Adrenal gland (tissue), 12 donors: ENCODE data around the gene HM13. TPM values are rescaled to one million over a fixed set of nuclear protein-coding genes. Genes with fewer than 3 reads are reported as not detected.
A peak's percentile ranks its signal among the peaks of the same experiment; 100 is the strongest.

Experiments used
- DNase-seq, 7 donors: peaks; one replicate each; pipeline ENCODE4 v3.0.0-alpha.2; 2019 to 2020
- H3K27ac ChIP-seq, 5 donors: fragments of 200-600 bp; sonication (generic) in 4 of 5; 1 replicate in 3 of 5; 2 replicates in 2 of 5; pipeline versions ENCODE4 v1.5.1 to v1.8.0; 2016 to 2020; ENCODE audit warnings: mild to moderate bottlenecking in 1 of 5
- H3K27me3 ChIP-seq: fragments of 200-600 bp; 2 replicates; pipeline ENCODE4 v1.8.0; 2021
- H3K36me3 ChIP-seq, 2 donors: fragments of 200-600 bp; replicated peaks in 1 of 2; 1 replicate in 1 of 2; 2 replicates in 1 of 2; pipeline versions ENCODE4 v1.5.1 to v1.8.0; 2018 to 2022
- H3K4me1 ChIP-seq, 2 donors: fragments of 200-600 bp; replicated peaks in 1 of 2; 1 replicate in 1 of 2; 2 replicates in 1 of 2; pipeline versions ENCODE4 v1.5.1 to v1.8.0; 2018 to 2021
- H3K4me3 ChIP-seq, 4 donors: fragments of 200-600 bp; sonication (generic) in 3 of 4; one replicate each; pipeline ENCODE4 v1.5.1; 2016 to 2018
- H3K9me3 ChIP-seq, 3 donors: fragments of 200-600 bp; sonication (generic) in 1 of 3; replicated peaks in 1 of 3; 1 replicate in 2 of 3; 2 replicates in 1 of 3; pipeline versions ENCODE4 v1.5.1 to v1.8.0; 2016 to 2021
- POLR2A ChIP-seq, 2 donors: fragments of 450-650 bp; IDR thresholded peaks; one replicate each; pipeline ENCODE4 v1.6.1; 2017; ENCODE audit warnings: antibody characterized with exemption in 2 of 2, mild to moderate bottlenecking in 2 of 2, moderate library complexity in 1 of 2
- WGBS, 4 donors: extraction: QIAGEN DNeasy Blood & Tissue Kit in 2 of 4; methylation state at CpG; one replicate each; pipeline versions ENCODE4 v1.1.5 to v1.1.7; 2013 to 2017; 5-methylcytosine and 5-hydroxymethylcytosine counted together
- intact Hi-C, 2 donors: fragments of 100-400 bp; cut with DNase I; formaldehyde crosslinking; loops; one replicate each; pipeline versions ENCODE4 v1.14.1 to v1.15.0; 2022 to 2023
- polyA plus RNA-seq, 3 donors: library from polyadenylated mRNA; stranded (reverse); fragments of 200-250 nt in 2 of 3; fragments of 350-450 nt in 1 of 3; fragmentation: Illumina TruSeq in 1 of 3; extraction: RNeasy Lipid Tissue Mini Kit (QIAGEN cat#74804) in 1 of 3; gene quantifications; one replicate each; pipeline ENCODE4 v1.2.3, GENCODE V29; 2013 to 2014
- total RNA-seq, 9 donors: library from RNA; depleted of rRNA in 4 of 9; stranded (reverse); fragments of >200 nt in 4 of 9; fragments of 120-200 nt in 1 of 9; fragmentation: NEBNext Ultra II Directional in 1 of 9; extraction: Animal tissue kit (Norgen Biotek cat#: 25700) in 1 of 9; gene quantifications; one replicate each; pipeline versions ENCODE4 v1.1.0 to v1.2.4, GENCODE V29; 2013 to 2023
- TF ChIP-seq, protein P1 (sequence below), 6 experiments: fragments of 450-650 bp in 4 of 6; fragments of 200-600 bp in 2 of 6; sonication (generic) in 1 of 6; IDR thresholded peaks; 1 replicate in 5 of 6; 2 replicates in 1 of 6; pipeline versions ENCODE4 v1.5.1 to v1.8.0; 2016 to 2021; ENCODE audit warnings: antibody characterized with exemption in 6 of 6, mild to moderate bottlenecking in 2 of 6, moderate library complexity in 1 of 6
- donor health status: healthy with polysubstance abuse.
- donor health status: Bipolar disorder and iron deficiency.
- donor health status: DM: yes; HTN: yes; CAD: no.
- donor health status: DM: no; HTN: no; CAD: no.
- donor health status: DM: no; HTN: no; CAD: no.
- donor health status: DM: yes; HTN: yes; CAD: no.

Gene HM13
- total and polyA plus RNA-seq, 12 donors: 48.5 to 356 (median 157) TPM

- no peak overlapping the region for H3K4me3 ChIP-seq
- no peak for DNase-seq
- no peak for TF ChIP-seq POLR2A (IDR thresholded peaks at IDR 0.05)
- TF ChIP-seq, protein P1, sequence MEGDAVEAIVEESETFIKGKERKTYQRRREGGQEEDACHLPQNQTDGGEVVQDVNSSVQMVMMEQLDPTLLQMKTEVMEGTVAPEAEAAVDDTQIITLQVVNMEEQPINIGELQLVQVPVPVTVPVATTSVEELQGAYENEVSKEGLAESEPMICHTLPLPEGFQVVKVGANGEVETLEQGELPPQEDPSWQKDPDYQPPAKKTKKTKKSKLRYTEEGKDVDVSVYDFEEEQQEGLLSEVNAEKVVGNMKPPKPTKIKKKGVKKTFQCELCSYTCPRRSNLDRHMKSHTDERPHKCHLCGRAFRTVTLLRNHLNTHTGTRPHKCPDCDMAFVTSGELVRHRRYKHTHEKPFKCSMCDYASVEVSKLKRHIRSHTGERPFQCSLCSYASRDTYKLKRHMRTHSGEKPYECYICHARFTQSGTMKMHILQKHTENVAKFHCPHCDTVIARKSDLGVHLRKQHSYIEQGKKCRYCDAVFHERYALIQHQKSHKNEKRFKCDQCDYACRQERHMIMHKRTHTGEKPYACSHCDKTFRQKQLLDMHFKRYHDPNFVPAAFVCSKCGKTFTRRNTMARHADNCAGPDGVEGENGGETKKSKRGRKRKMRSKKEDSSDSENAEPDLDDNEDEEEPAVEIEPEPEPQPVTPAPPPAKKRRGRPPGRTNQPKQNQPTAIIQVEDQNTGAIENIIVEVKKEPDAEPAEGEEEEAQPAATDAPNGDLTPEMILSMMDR (IDR thresholded peaks at IDR 0.05): no peak
- peak overlapping the region in 1 of 5 donors; percentile 46 for H3K27ac ChIP-seq
- no peaks in the 10 kb centered on the region for H3K9me3 ChIP-seq
- intact Hi-C loops: loop anchor here in 1 of 2 donors (5.0 kb wide), 1 partner anchor 45 kb away; no protein-coding TSS in a partner anchor
- H3K36me3 ChIP-seq: peaks cover 0 to 45% of the 10 kb centered on the region in 2 donors
- H3K4me1 ChIP-seq: peaks cover 4 to 14% of the 10 kb centered on the region in 2 donors
- no peaks in the 10 kb centered on the region for H3K27me3 ChIP-seq
Observed at GRCh38 chr20:31567380-31567720, 53.1 kb downstream of the HM13 start.

DNA sequence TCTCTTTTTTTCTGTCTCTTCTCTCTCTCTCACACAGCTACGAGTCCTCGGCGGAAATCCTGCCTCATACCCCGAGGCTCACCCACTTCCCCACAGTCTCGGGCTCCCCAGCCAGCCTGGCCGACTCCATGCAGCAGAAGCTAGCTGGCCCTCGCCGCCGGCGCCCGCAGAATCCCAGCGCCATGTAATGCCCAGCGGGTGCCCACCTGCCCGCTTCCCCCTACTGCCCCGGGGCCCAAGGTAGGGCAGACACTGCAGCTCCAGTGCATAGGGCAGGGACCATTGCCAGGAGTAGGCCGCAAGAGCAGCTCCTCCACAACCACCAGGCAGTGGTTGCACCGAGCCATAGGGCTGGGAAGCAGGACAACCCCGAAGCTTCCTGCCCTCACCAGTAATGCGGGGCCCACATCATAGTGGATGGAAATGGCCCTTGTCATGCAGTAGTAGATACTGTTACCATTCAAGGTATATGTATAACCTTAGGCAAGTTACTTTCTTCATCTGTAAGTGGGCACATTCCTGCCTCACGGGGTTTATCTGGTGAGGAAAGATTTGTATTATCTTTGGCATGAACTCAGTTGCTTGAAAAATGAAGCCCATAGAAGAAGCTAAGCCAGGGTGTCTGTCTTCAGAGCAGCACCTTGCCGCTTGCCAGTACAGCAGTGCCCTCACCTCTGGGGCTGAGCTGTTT, 53.9 kb downstream of the HM13 start:
- Histone ChIP-seq H3K36me3 (peaks cover 0 to 36% of the 10 kb centered on the region in 2 donors), H3K27ac (peak overlapping the region in 3 of 5 donors; percentile 24 to 95 (median 93)), H3K27me3 (no peaks in the 10 kb centered on the region), H3K4me3 (no peak overlapping the region), H3K4me1 (peaks cover 7 to 13% of the 10 kb centered on the region in 2 donors), H3K9me3 (no peaks in the 10 kb centered on the region)
- no peak for DNase-seq
- TF ChIP-seq, protein P1 (IDR thresholded peaks at IDR 0.05): no peak
- TF ChIP-seq POLR2A (IDR thresholded peaks at IDR 0.05): no peak
- WGBS, 4 donors: 74 to 86% (median 79%) methylated on average over 17 to 21 of the region's 21 CpGs
- intact Hi-C loops: loop anchor here in 1 of 2 donors (5.0 kb wide), 1 partner anchor 44 kb away; no protein-coding TSS in a partner anchor

DNA sequence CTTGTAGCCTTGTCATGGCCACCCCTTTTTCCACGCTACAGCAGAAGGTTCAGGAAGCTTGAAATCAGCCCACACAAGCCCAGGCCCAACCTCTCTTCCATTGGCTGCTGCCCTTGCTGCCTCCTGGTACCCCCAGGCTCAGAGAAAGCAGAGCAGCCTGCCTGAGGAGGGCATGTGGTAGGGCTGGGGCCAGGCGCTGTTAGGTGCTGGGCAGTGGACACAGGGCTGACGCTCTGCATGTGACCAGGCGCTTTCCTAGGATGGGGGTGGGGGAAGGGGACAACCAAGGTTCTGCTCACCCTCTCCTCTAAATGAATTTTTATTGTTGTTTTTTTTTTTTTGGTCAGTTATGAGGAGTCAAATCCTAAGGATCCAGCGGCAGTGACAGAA, 54.5 kb downstream of the HM13 start:
- peaks cover 0 to 30% of the 10 kb centered on the region in 2 donors for H3K36me3 ChIP-seq
- no peaks in the 10 kb centered on the region for H3K9me3 ChIP-seq
- no peak for DNase-seq
- TF ChIP-seq, protein P1 (IDR thresholded peaks at IDR 0.05): no peak
- TF ChIP-seq POLR2A (IDR thresholded peaks at IDR 0.05): no peak
- WGBS, 4 donors: 79 to 89% (median 81%) methylated on average over 4 to 5 of the region's 5 CpGs
- intact Hi-C loops: loop anchor here in 1 of 2 donors (5.0 kb wide), 1 partner anchor 44 kb away; no protein-coding TSS in a partner anchor
- H3K4me1 ChIP-seq: peaks cover 12 to 19% of the 10 kb centered on the region in 2 donors
- H3K4me3 ChIP-seq: no peak overlapping the region
- H3K27me3 ChIP-seq: no peaks in the 10 kb centered on the region
- H3K27ac ChIP-seq: peak overlapping the region in 3 of 5 donors; percentile 24 to 95 (median 93)

DNA sequence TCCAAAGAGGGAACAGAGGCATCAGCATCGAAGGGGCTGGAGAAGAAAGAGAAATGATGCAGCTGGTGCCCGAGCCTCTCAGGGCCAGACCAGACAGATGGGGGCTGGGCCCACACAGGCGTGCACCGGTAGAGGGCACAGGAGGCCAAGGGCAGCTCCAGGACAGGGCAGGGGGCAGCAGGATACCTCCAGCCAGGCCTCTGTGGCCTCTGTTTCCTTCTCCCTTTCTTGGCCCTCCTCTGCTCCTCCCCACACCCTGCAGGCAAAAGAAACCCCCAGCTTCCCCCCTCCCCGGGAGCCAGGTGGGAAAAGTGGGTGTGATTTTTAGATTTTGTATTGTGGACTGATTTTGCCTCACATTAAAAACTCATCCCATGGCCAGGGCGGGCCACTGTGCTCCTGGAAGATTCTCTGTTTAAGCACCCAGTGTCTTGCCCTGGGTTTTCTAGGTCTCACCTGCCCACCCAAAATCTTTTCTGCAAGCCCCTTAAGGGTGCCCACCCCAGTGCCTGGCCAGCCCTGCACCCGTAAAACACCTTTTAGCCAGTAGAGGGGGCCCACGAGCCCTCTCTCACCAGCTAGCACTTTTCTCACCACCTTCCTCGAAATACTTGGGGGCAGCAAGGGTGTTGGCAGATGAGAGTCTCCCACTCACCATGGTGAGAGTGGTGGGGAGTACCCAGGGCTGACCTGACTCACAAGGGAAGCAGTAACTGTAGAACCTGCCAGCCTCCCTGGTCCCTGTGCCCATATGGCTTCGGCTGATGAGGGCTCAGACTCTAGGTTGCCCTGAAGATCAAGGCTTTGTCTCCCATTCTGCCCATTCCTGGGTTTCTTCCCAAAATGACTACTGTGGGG, 55.1 kb downstream of the HM13 start:
- intact Hi-C loops: loop anchor here (5.0 kb wide), 2 partner anchors 43 to 153 kb away; partner anchors contain the start of gene BCL2L1 (in 1 of the 2)
- Histone ChIP-seq H3K9me3 (no peaks in the 10 kb centered on the region), H3K4me3 (no peak overlapping the region), H3K36me3 (peaks cover 0 to 24% of the 10 kb centered on the region in 2 donors), H3K27ac (peak overlapping the region in 4 of 5 donors; percentile 10 to 95 (median 58)), H3K4me1 (peaks cover 13 to 24% of the 10 kb centered on the region in 2 donors), H3K27me3 (no peaks in the 10 kb centered on the region)
- TF ChIP-seq, protein P1 (IDR thresholded peaks at IDR 0.05): peak; percentile 60 to 79 (median 76)
- TF ChIP-seq POLR2A (IDR thresholded peaks at IDR 0.05): no peak
- peak; percentile 50 to 77 (median 62) for DNase-seq
- WGBS, 4 donors: 26 to 31% (median 30%) methylated on average over 10 of the region's 10 CpGs
